ENCODE data around the gene BRD1.
A peak's percentile ranks its signal among the peaks of the same experiment; 100 is the strongest.
"Not testable (repeated sequence)": the region's sequence is repeated elsewhere in the genome, so short reads cannot be mapped to it uniquely, and the experiment has no call there.

The BRD1 gene

GRCh38 chr22:49783926-49784629, 43.6 kb downstream of the BRD1 start:
- Histone ChIP-seq H3K27me3 (ENCODE audit: control insufficient read depth in 1 of 2, insufficient read depth in 1 of 2, low read length in 2 of 2) (no peaks in the 10 kb centered on the region), H3K23ac (ENCODE audit: low read length in 2 of 2) (no peak overlapping the region), H2BK5ac (ENCODE audit: low read depth, low read length, poor library complexity, severe bottlenecking) (no peak overlapping the region), H3K27ac (ENCODE audit: low read length, poor library complexity, severe bottlenecking) (no peak overlapping the region), H3K36me3 (ENCODE audit: control insufficient read depth in 1 of 2, insufficient read depth in 2 of 2, low read depth in 1 of 2, low read length in 2 of 2) (peaks cover 44 to 82% of the 10 kb centered on the region in 2 experiments), H3K4me3 (ENCODE audit: insufficient read depth in 1 of 2, low read depth in 1 of 2, low read length in 2 of 2) (no peak overlapping the region), H2BK120ac (ENCODE audit: low read depth, low read length) (no peak overlapping the region), H3K4ac (ENCODE audit: low read depth in 1 of 2, low read length in 2 of 2) (no peak overlapping the region), H3K9me3 (ENCODE audit: control insufficient read depth, low read length) (no peaks in the 10 kb centered on the region), H2BK12ac (ENCODE audit: low read length in 2 of 2) (no peak overlapping the region), H2AK5ac (ENCODE audit: low read length, severe bottlenecking) (no peak overlapping the region), H4K91ac (ENCODE audit: low read length) (no peak overlapping the region), H2AFZ (ENCODE audit: low read depth, low read length) (no peak overlapping the region), H3K14ac (ENCODE audit: low read length in 2 of 2) (no peak overlapping the region), H3K79me1 (replicated peaks; ENCODE audit: low read length, poor library complexity, severe bottlenecking) (peaks cover 18% of the 10 kb centered on the region), H4K8ac (ENCODE audit: low read length) (peak overlapping the region; percentile 19), H3K4me1 (ENCODE audit: control insufficient read depth, insufficient read depth, low read depth, low read length) (peaks cover 12% of the 10 kb centered on the region), H2BK15ac (ENCODE audit: low read depth, poor library complexity, severe bottlenecking) (no peak overlapping the region), H3K4me2 (ENCODE audit: low read length, poor library complexity, severe bottlenecking) (no peak overlapping the region), H3K18ac (ENCODE audit: low read depth in 1 of 2, low read length in 2 of 2) (no peak overlapping the region), H3K9ac (ENCODE audit: low read length) (no peak overlapping the region)
- no peak for DNase-seq
- WGBS: 97% methylated on average over 47 of the region's 47 CpGs

DNA sequence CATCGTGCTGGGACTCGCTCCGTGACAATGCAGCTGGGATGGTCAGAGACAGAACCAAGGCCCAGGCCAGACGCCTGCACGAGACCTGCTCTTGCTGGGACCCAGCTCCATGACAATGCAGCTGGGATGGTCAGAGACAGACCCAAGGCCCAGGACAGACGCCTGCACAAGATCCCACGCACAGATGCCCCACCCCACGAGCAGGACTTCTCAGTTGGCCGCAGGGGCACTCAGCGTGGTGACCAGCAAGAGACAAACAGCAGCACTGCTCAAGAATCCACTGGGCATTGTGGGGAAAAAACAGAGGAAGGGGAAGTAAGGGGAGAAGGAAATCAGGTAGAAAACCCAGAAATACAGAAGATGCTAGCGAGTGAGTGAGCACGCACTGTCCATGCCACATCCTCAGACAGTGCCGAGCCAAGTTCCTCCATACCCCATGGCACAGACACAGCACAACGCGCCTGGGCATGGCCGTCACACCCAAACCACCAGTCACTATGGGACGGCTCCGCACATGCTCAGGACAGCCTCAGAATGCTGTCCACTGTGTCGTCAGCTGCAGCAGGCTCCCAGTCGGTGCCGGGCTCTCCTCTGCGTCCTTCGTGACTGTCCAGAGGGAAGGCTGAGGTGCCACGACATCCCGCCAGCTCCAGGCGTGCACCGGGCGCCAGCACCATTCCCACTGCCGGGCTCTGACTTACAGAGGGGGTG, 44.5 kb downstream of the BRD1 start:
- H3K79me1 ChIP-seq (replicated peaks; ENCODE audit: low read length, poor library complexity, severe bottlenecking): peaks cover 17% of the 10 kb centered on the region
- H4K8ac ChIP-seq (ENCODE audit: low read length): no peak overlapping the region
- DNase-seq: no peak
- H3K36me3 ChIP-seq (ENCODE audit: control insufficient read depth in 1 of 2, insufficient read depth in 2 of 2, low read depth in 1 of 2, low read length in 2 of 2): peaks cover 44 to 81% of the 10 kb centered on the region in 2 experiments
- no peak overlapping the region for H4K91ac ChIP-seq (ENCODE audit: low read length)
- no peak overlapping the region for H3K27ac ChIP-seq (ENCODE audit: low read length, poor library complexity, severe bottlenecking)
- H3K23ac ChIP-seq (ENCODE audit: low read length in 2 of 2): no peak overlapping the region
- H3K9ac ChIP-seq (ENCODE audit: low read length): no peak overlapping the region
- no peak overlapping the region for H2AK5ac ChIP-seq (ENCODE audit: low read length, severe bottlenecking)
- no peaks in the 10 kb centered on the region for H3K27me3 ChIP-seq (ENCODE audit: control insufficient read depth in 1 of 2, insufficient read depth in 1 of 2, low read length in 2 of 2)
- no peaks in the 10 kb centered on the region for H3K9me3 ChIP-seq (ENCODE audit: control insufficient read depth, low read length)
- no peak overlapping the region for H2BK12ac ChIP-seq (ENCODE audit: low read length in 2 of 2)
- peaks cover 10% of the 10 kb centered on the region for H3K4me1 ChIP-seq (ENCODE audit: control insufficient read depth, insufficient read depth, low read depth, low read length)
- no peak overlapping the region for H2AFZ ChIP-seq (ENCODE audit: low read depth, low read length)
- H3K4me2 ChIP-seq (ENCODE audit: low read length, poor library complexity, severe bottlenecking): no peak overlapping the region
- no peak overlapping the region for H2BK120ac ChIP-seq (ENCODE audit: low read depth, low read length)
- H3K4me3 ChIP-seq (ENCODE audit: insufficient read depth in 1 of 2, low read depth in 1 of 2, low read length in 2 of 2): no peak overlapping the region
- 97% methylated on average over 26 of the region's 29 CpGs for WGBS
- H3K18ac ChIP-seq (ENCODE audit: low read depth in 1 of 2, low read length in 2 of 2): no peak overlapping the region
- H3K4ac ChIP-seq (ENCODE audit: low read depth in 1 of 2, low read length in 2 of 2): no peak overlapping the region
- no peak overlapping the region for H3K14ac ChIP-seq (ENCODE audit: low read length in 2 of 2)
- H2BK5ac ChIP-seq (ENCODE audit: low read depth, low read length, poor library complexity, severe bottlenecking): no peak overlapping the region
- H2BK15ac ChIP-seq (ENCODE audit: low read depth, poor library complexity, severe bottlenecking): no peak overlapping the region

DNA sequence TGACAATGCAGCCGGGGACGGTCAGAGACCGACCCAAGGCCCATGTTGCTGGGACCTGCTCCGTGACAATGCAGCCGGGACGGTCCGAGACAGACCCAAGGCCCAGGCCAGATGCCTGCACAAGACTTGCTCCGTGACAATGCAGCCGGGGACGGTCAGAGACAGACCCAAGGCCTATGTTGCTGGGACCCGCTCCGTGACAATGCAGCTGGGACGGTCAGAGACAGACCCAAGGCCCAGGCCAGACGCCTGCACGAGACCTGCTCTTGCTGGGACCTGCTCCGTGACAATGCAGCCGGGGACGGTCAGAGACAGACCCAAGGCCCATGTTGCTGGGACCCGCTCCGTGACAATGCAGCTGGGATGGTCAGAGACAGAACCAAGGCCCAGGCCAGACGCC, 45.8 kb downstream of the BRD1 start:
- H3K9ac ChIP-seq (ENCODE audit: low read length); H3K4me3 ChIP-seq (ENCODE audit: insufficient read depth in 1 of 2, low read depth in 1 of 2, low read length in 2 of 2); H3K9me3 ChIP-seq (ENCODE audit: control insufficient read depth, low read length); H3K18ac ChIP-seq (ENCODE audit: low read depth in 1 of 2, low read length in 2 of 2); H2BK15ac ChIP-seq (ENCODE audit: low read depth, poor library complexity, severe bottlenecking); H2AK5ac ChIP-seq (ENCODE audit: low read length, severe bottlenecking); H2BK120ac ChIP-seq (ENCODE audit: low read depth, low read length); H3K23ac ChIP-seq (ENCODE audit: low read length in 2 of 2); H3K27ac ChIP-seq (ENCODE audit: low read length, poor library complexity, severe bottlenecking); H2BK12ac ChIP-seq (ENCODE audit: low read length in 2 of 2); H2AFZ ChIP-seq (ENCODE audit: low read depth, low read length); H4K8ac ChIP-seq (ENCODE audit: low read length); H2BK5ac ChIP-seq (ENCODE audit: low read depth, low read length, poor library complexity, severe bottlenecking); H3K4ac ChIP-seq (ENCODE audit: low read depth in 1 of 2, low read length in 2 of 2); H3K27me3 ChIP-seq (ENCODE audit: control insufficient read depth in 1 of 2, insufficient read depth in 1 of 2, low read length in 2 of 2); H4K91ac ChIP-seq (ENCODE audit: low read length); H3K4me2 ChIP-seq (ENCODE audit: low read length, poor library complexity, severe bottlenecking); H3K14ac ChIP-seq (ENCODE audit: low read length in 2 of 2); DNase-seq; H3K4me1 ChIP-seq (ENCODE audit: control insufficient read depth, insufficient read depth, low read depth, low read length): not testable (repeated sequence)
- Histone ChIP-seq H3K36me3 (ENCODE audit: control insufficient read depth in 1 of 2, insufficient read depth in 2 of 2, low read depth in 1 of 2, low read length in 2 of 2) (peaks cover 46 to 84% of the 10 kb centered on the region in 2 experiments), H3K79me1 (replicated peaks; ENCODE audit: low read length, poor library complexity, severe bottlenecking) (peaks cover 13% of the 10 kb centered on the region)
- WGBS: 97% methylated on average over 21 of the region's 21 CpGs

DNA sequence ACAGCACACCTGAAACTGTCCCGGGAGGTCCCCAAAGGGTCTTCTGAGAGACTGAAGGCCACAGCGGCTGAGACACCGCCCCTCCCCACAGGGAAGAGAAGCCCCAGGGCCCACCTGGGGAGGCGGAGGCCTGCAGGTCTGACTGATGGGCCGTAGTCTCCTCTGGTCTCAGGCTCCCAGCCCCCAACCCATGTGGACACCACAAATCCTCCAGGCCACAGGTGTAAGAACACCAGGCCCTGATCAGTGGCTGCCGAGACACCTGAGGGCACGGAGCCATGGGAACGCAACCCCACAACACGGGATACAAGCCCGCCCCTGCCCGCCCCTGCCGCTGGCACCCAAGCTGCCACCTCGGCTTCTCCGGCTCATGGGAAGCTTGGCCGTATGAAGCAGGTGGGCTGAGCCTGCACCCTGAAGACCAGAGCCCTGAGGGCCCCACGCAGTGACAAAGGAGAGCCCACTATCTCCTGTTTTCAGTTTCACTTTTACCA, 46.3 kb downstream of the BRD1 start:
- Histone ChIP-seq H3K14ac (ENCODE audit: low read length in 2 of 2) (no peak overlapping the region), H2AFZ (ENCODE audit: low read depth, low read length) (no peak overlapping the region), H3K27ac (ENCODE audit: low read length, poor library complexity, severe bottlenecking) (no peak overlapping the region), H4K91ac (ENCODE audit: low read length) (no peak overlapping the region), H3K36me3 (ENCODE audit: control insufficient read depth in 1 of 2, insufficient read depth in 2 of 2, low read depth in 1 of 2, low read length in 2 of 2) (peaks cover 46 to 84% of the 10 kb centered on the region in 2 experiments), H2BK15ac (ENCODE audit: low read depth, poor library complexity, severe bottlenecking) (no peak overlapping the region), H3K4me1 (ENCODE audit: control insufficient read depth, insufficient read depth, low read depth, low read length) (peaks cover 10% of the 10 kb centered on the region), H2BK12ac (ENCODE audit: low read length in 2 of 2) (no peak overlapping the region), H3K27me3 (ENCODE audit: control insufficient read depth in 1 of 2, insufficient read depth in 1 of 2, low read length in 2 of 2) (no peaks in the 10 kb centered on the region), H2BK120ac (ENCODE audit: low read depth, low read length) (no peak overlapping the region), H4K8ac (ENCODE audit: low read length) (peak overlapping the region; percentile 53), H2AK5ac (ENCODE audit: low read length, severe bottlenecking) (no peak overlapping the region), H3K79me1 (replicated peaks; ENCODE audit: low read length, poor library complexity, severe bottlenecking) (peaks cover 17% of the 10 kb centered on the region), H3K4me2 (ENCODE audit: low read length, poor library complexity, severe bottlenecking) (no peak overlapping the region), H3K4ac (ENCODE audit: low read depth in 1 of 2, low read length in 2 of 2) (no peak overlapping the region), H3K23ac (ENCODE audit: low read length in 2 of 2) (no peak overlapping the region), H3K9ac (ENCODE audit: low read length) (no peak overlapping the region), H2BK5ac (ENCODE audit: low read depth, low read length, poor library complexity, severe bottlenecking) (no peak overlapping the region), H3K9me3 (ENCODE audit: control insufficient read depth, low read length) (no peaks in the 10 kb centered on the region), H3K18ac (ENCODE audit: low read depth in 1 of 2, low read length in 2 of 2) (no peak overlapping the region), H3K4me3 (ENCODE audit: insufficient read depth in 1 of 2, low read depth in 1 of 2, low read length in 2 of 2) (no peak overlapping the region)
- WGBS: 98% methylated on average over 16 of the region's 16 CpGs
- DNase-seq: no peak

Measured in mesenchymal stem cell (in vitro differentiated cells and primary cell).